ENCODE results near the gene CD6. TPM values are rescaled to one million over a fixed set of nuclear protein-coding genes. Genes with fewer than 3 reads are reported as not detected.

Gene CD6
- total RNA-seq, 4 donors from 2014 or later: 0.33 to 4.0 (median 1.1) TPM

- no peak for TF ChIP-seq CTCF (IDR thresholded peaks at IDR 0.05; ENCODE audit: low read depth)
These were observed 34.9 kb upstream of the CD6 start for GRCh38 chr11:60936467-60937143.

- no peak for TF ChIP-seq CTCF (IDR thresholded peaks at IDR 0.05; ENCODE audit: low read depth)
These were observed 34.3 kb upstream of the CD6 start for GRCh38 chr11:60937144-60937527.

- TF ChIP-seq CTCF (IDR thresholded peaks at IDR 0.05; ENCODE audit: low read depth): no peak
These were observed 33.7 kb upstream of the CD6 start for GRCh38 chr11:60937811-60938210.

GRCh38 chr11:60938500-60938899, 33.0 kb upstream of the CD6 start:
- TF ChIP-seq CTCF (IDR thresholded peaks at IDR 0.05; ENCODE audit: low read depth): no peak

- no peak for TF ChIP-seq CTCF (IDR thresholded peaks at IDR 0.05; ENCODE audit: low read depth)
These were observed 32.2 kb upstream of the CD6 start for GRCh38 chr11:60939301-60939700.

GRCh38 chr11:60939855-60940254, 31.6 kb upstream of the CD6 start:
- no peak for TF ChIP-seq CTCF (IDR thresholded peaks at IDR 0.05; ENCODE audit: low read depth)

- TF ChIP-seq CTCF (IDR thresholded peaks at IDR 0.05; ENCODE audit: low read depth): no peak
These were observed 29.9 kb upstream of the CD6 start for GRCh38 chr11:60941371-60942119.
